GM19467 (cell line): Measurements from ENCODE around the gene HOXA6.

Source experiments
- ATAC-seq: cut with Tn5 transposase; IDR thresholded peaks from one replicate; pipeline ENCODE4 v1.9.1; 2021; ENCODE audit warnings: mild to moderate bottlenecking, moderate library complexity; ENCODE audit not compliant: unreplicated experiment

Gene HOXA6

GRCh38 chr7:27101957-27102580, 45.5 kb downstream of the HOXA6 start:
- ATAC-seq: no peak

GRCh38 chr7:27101171-27101956, 46.2 kb downstream of the HOXA6 start:
- ATAC-seq: no peak

- no peak for ATAC-seq
Measured at GRCh38 chr7:27100694-27101170, 46.8 kb downstream of the HOXA6 start.

- ATAC-seq: no peak
Measured at GRCh38 chr7:27099453-27100370, 47.9 kb downstream of the HOXA6 start.

- no peak for ATAC-seq
Measured at GRCh38 chr7:27098578-27099451, 48.8 kb downstream of the HOXA6 start.

GRCh38 chr7:27097686-27098577, 49.6 kb downstream of the HOXA6 start:
- no peak for ATAC-seq

- no peak for ATAC-seq
Measured at GRCh38 chr7:27096768-27097514, 50.6 kb downstream of the HOXA6 start.

GRCh38 chr7:27095897-27096767, 51.4 kb downstream of the HOXA6 start, which contains the start of gene HOXA1:
TSS of gene HOXA1 (minus strand) at chr7:27096000. CDS start at chr7:27095912, 88 bp downstream.
- ATAC-seq: peak; percentile 88
